H1 (cell line): ENCODE results near the gene OLFM2.

Experiments used
- KDM5A ChIP-seq: fragments of 200-600 bp; IDR thresholded peaks from 2 replicates; pipeline ENCODE4 v1.7.1; 2012; ENCODE audit warnings: mild to moderate bottlenecking, low read length, inconsistent platforms, mixed read lengths
- POLR2A ChIP-seq, 2 experiments: IDR thresholded peaks; 1 replicate in 1 of 2; 2 replicates in 1 of 2; pipeline ENCODE4 v1.6.1; 2011; ENCODE audit warnings: low read depth in 2 of 2, low read length in 2 of 2, mild to moderate bottlenecking in 2 of 2; ENCODE audit errors: control extremely low read depth in 1 of 2

- TF ChIP-seq POLR2A (IDR thresholded peaks at IDR 0.05; ENCODE audit: control extremely low read depth in 1 of 2, low read depth in 2 of 2, low read length in 2 of 2) = no peak
- no peak for TF ChIP-seq KDM5A
Observed at GRCh38 chr19:9871626-9872338, 64.5 kb downstream of the OLFM2 start.
